ENCODE measurements around the gene RANBP9. TPM values are rescaled to one million over a fixed set of nuclear protein-coding genes. Genes with fewer than 3 reads are reported as not detected.

RANBP9 gene
- total and polyA plus RNA-seq, 9 of the 15 experiments (the other 6 are each of a cell fraction or from before 2014, with no cell fraction given) = 27.5 to 130 (median 61.5) TPM

- peaks cover 100% of the 10 kb centered on the region for H3K79me2 ChIP-seq (ENCODE audit: control insufficient read depth, insufficient read depth, low read length)
- H3K9me3 ChIP-seq (replicated peaks; ENCODE audit: control insufficient read depth, insufficient read depth, low read depth, low read length) = peaks cover 10% of the 10 kb centered on the region; the same call in 1 of the 2 replicates
- no TSS peak for BruUV-seq (replicated peaks)
- ATAC-seq (no peak), FAIRE-seq (no peak), DNase-seq (ENCODE audit: extremely low read depth in 1 of 4, low spot score in 3 of 4) (no peak)
- H2AFZ ChIP-seq (ENCODE audit: low read depth, low read length) = no peak overlapping the region
- H4K20me1 ChIP-seq (replicated peaks; ENCODE audit: control insufficient read depth, insufficient read depth, low read length) = no peaks in the 10 kb centered on the region
- in situ Hi-C loops (cut with MboI) (no loop called here), intact Hi-C loops (cut with micrococcal nuclease) (no loop called here)
- H3K9me1 ChIP-seq (ENCODE audit: control insufficient read depth, insufficient read depth, low read length) = no peaks in the 10 kb centered on the region
- no peak overlapping the region for H3K4me3 ChIP-seq
- peaks cover 19% of the 10 kb centered on the region; the same call in 1 of the 3 replicates for H3K36me3 ChIP-seq (ENCODE audit: control insufficient read depth, insufficient read depth, low read length)
- peak overlapping the region; percentile 71 for H3K27ac ChIP-seq (ENCODE audit: extremely low read depth, low read depth, low read length)
- H3K27me3 ChIP-seq (ENCODE audit: control insufficient read depth in 2 of 2, insufficient read depth in 2 of 2, low read length in 2 of 2) = no peaks in the 10 kb centered on the region
- peaks cover 14 to 44% of the 10 kb centered on the region in 2 experiments for H3K4me1 ChIP-seq (replicated peaks in 1 of 2; ENCODE audit: control insufficient read depth in 2 of 2, insufficient read depth in 2 of 2, low read length in 2 of 2)
- no peak overlapping the region; the same call in 1 of the 2 replicates for H3K4me2 ChIP-seq (ENCODE audit: insufficient read depth, low read length)
- 59% methylated on average over 2 of the region's 2 CpGs for WGBS (ENCODE audit: insufficient coverage, low coverage, missing lambda C conversion rate)
- ChIA-PET CTCF (ENCODE audit: low intra/inter-chr PET ratio) (no interaction called here), POLR2A (interaction anchor here (2.1 kb wide), 1 partner anchor 42 kb away, joined by 6 read pairs; no protein-coding TSS in a partner anchor)
- H3K9ac ChIP-seq (ENCODE audit: insufficient read depth in 1 of 2, low read depth in 2 of 2, low read length in 2 of 2) = peak overlapping the region in 1 of 2 experiments; percentile 31; a peak in 1 of 4 replicates
- TF ChIP-seq ZBTB11 (CRISPR knock-in tag; IDR thresholded peaks at IDR 0.05) = 0 out of 6 replicates have a peak, but pooled peaks of 1 of the 3 experiments have one; percentile 4
- no peak for TF ChIP-seq SIN3A (IDR thresholded peaks at IDR 0.05; ENCODE audit: borderline replicate concordance in 2 of 2, control insufficient read depth in 1 of 2, low read depth in 2 of 2, low read length in 2 of 2)
- no peak for TF ChIP-seq ZNF77 (CRISPR knock-in tag; IDR thresholded peaks at IDR 0.05)
- TF ChIP-seq CEBPB (tag; IDR thresholded peaks at IDR 0.05) = peak; percentile 98
- peak; percentile 74; the same call in 1 of the 2 replicates for TF ChIP-seq IRF9 (tag; IDR thresholded peaks at IDR 0.05)
- peak; percentile 47 for TF ChIP-seq PRDM10 (IDR thresholded peaks at IDR 0.05; ENCODE audit: partially characterized antibody)
- peak; percentile 49; the same call in 1 of the 2 replicates for TF ChIP-seq CEBPG (CRISPR knock-in tag; IDR thresholded peaks at IDR 0.05)
- peak; percentile 87 to 96 for TF ChIP-seq CEBPG (tag; conservative IDR thresholded peaks at IDR 0.05 in 1 of 2, IDR thresholded peaks at IDR 0.05 in 1 of 2)
- TF ChIP-seq CXXC5 (CRISPR knock-in tag; IDR thresholded peaks at IDR 0.05) = no peak
- 0 out of 2 replicates have a peak, but pooled peaks have one; percentile 17 for TF ChIP-seq NCOR1 (IDR thresholded peaks at IDR 0.05)
- peak in 1 of 2 experiments; percentile 7; a peak in 1 of 4 replicates for TF ChIP-seq TRIM24 (IDR thresholded peaks at IDR 0.05)
Observed at GRCh38 chr6:13667655-13668054, 44.0 kb downstream of the RANBP9 start.

Measured in K562 (cell line).